NCI-H2107 treated with DMSO at 0.1 percent for 48 hours (cell line): ENCODE results near the gene CDHR2.

ENCODE experiments used
- DNase-seq: peaks from one replicate; lab custom pipeline; 2025; ENCODE audit not compliant: unreplicated experiment; lab: John Stamatoyannopoulos, UW

CDHR2 gene

DNA sequence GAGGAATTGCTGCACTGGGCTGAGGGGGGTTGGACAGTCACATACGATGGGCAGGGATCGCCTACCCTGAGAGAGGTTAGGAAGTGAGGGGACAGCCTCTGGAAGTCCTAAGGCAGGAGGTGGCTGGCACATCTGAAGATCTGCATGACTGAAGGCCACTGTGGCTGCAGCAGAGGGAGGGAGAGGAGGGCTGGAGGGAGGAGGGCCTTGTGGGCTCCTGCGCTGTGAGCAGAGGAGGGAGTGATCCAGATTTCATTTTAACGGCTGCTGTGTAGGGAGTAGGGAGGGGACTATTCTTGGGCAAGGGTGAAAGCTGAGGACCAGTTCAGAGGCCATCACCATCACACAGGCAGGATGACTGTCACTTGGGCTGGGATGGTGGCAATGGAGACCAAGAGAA is 88.4 kb downstream of the CDHR2 start:
- DNase-seq, result no peak

DNA sequence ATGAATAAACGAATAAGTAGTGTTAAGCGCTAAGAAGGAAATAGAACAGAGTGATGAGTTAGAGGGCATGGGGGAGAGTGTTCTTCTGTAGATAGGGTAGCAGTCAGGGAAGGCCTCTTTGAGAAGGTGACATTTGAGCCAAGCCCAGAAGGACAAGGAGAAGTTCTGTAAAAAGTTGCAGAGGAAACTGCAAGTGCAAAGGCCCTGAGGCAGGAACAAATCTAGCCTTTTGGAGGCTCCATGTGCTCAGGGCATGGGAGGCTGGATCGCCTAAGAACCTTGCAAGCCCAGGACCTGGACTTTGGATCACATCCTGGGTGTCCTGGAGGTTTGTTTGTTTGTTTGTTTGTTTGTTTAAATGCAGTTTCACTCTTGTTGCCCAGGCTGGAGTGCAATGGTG is 89.3 kb downstream of the CDHR2 start:
- DNase-seq, result no peak

DNA sequence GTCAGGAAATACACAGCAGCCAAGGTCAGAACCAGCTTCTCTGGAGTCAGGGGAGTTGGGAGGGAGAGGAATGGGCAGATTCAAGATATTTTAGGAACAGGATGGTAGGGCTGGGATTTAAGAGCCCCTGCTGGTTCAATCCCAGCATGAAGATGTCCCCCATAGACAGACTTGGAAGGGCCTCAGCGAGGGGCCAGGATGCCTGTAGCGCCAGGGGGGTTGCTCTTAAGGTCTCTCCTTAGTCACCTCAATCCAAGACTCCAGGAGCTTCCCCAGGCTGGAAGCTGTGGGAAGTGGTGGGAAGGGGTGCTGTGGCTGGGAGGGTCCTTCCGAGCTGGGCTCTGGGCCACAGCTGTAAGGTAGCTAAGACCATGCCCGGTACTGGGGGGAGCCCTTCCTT is 90.1 kb downstream of the CDHR2 start:
- DNase-seq, result no peak

DNA sequence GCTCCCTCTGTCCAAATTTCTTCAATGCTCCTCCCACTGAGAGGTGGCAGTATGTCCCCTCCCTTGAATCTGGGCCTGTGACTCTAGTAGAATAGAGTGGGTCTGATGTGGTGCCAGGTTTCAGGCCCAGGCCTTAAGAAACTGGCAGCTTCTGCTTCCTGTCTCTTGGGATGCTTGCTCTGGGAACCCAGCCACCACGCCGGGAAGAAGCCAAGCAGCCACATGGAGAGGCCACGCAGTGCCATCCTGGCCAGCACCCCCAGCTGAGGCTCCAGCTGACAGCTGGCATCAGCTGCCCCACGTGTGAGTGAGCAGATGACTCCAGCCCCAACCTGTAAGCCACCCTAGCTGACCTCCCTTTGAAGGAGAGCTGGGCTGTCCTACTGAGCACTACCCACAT is 90.8 kb downstream of the CDHR2 start:
- DNase-seq, result no peak

DNA sequence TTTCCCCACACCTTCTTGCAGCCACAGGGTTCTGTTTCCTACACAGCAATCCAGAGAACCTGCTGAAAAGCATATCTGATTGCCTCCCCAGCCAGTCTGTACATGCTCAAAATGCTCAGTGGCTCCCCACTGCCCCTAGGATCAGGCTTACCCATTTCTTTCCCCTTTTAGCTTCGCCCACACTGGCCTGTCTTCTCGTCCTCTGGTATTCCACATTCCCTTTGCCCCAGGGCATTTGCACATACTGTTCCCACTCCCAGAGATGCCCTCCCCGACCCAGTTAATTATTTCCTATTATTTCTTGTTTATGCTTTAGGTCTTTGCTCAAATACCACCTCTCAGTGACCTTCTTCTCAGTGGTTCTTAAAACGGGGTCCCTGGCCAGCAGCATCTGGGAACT is 91.5 kb downstream of the CDHR2 start:
- no peak for DNase-seq

DNA sequence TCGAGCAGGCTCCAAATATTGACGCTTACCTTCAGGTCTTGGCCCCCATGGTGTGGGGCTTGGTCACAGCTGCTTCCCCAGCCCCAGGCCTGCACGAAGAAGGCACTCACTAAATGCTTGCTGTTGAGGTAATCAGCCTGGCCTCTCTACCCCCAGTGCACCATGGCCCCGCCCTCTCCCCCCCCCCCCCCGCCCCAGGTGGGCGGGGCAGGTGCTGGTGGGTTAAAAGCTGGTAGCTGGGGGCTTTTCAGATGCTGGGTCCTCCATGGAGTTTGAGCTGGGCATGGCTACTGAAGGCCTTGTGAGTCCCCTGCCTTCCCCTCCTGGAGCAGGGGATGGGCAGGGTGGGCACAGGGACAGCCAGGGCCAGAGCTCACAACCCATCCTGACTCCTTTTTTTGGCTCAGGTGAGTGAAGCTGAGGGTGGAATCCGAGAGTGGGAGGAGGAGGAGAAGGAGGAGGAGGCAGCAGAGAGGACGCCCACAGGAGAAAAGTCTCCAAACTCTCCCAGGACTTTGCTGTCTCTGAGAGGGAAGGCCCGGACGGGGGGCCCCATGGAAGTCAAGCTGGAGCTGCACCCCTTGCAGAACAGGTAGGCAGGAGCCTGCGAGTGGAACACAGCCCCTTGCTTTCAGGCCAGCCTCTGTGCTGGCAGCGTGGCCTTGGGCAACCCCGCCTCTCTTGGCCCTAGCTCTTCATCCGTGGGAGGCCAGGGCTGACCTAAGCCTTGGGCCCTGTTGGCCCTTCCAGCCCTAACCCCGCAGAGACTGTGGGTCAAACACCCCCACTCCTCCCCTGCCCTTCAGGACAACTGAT is 93.7 kb downstream of the CDHR2 start:
- no peak for DNase-seq

DNA sequence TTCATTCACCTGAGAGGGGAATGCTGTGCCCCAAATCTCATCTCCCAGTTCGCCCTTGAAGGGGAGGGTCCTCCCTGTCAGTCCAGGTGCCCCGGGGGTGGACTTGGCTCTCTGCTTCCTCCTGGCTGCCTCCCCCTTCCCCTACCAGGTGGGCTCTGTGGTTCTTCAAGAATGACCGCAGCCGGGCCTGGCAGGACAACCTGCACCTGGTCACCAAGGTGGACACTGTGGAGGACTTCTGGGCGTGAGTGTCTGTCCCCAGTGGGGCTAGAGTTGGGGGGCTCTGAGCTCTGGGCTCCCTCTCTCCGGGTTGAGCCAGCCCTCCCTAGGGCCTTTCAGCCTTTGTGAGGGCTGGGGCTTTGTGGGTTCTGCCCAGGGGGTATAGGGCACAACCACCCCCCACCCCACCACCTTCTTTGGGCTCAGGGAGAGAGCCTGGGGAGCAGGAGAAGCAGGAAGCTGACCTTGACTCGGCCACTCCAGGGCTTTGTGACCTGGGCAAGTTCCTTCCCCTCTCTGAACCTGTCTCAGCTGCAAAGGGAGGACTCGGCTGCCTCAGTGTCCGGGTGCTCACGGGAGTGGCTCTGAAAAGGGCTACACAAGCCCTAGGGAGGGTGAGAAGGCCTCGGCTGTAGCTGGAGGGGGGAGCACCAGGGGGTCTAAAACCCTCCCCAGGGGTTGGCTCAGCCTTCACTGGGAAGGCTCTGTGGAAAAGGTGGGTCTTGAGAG is 94.5 kb downstream of the CDHR2 start:
- DNase-seq, result no peak

DNA sequence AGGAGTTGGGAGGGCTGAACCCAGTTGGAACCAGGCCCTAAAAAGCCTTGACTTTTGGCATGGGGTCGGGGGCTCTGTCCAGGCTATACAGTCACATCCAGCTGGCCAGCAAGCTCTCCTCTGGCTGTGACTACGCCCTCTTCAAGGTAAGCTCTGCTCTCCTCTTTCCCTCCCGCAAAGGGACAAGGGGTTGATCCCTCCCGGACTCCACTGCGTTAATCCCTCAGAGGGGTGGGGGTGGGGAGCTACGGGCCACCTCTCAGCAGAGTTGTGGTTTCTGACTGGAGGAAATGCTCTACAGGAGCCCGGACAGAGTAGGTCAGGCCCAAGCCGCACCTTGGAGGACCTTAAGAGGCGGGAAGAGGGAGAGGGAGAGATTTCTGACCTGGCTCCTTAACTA is 95.2 kb downstream of the CDHR2 start:
- no peak for DNase-seq

DNA sequence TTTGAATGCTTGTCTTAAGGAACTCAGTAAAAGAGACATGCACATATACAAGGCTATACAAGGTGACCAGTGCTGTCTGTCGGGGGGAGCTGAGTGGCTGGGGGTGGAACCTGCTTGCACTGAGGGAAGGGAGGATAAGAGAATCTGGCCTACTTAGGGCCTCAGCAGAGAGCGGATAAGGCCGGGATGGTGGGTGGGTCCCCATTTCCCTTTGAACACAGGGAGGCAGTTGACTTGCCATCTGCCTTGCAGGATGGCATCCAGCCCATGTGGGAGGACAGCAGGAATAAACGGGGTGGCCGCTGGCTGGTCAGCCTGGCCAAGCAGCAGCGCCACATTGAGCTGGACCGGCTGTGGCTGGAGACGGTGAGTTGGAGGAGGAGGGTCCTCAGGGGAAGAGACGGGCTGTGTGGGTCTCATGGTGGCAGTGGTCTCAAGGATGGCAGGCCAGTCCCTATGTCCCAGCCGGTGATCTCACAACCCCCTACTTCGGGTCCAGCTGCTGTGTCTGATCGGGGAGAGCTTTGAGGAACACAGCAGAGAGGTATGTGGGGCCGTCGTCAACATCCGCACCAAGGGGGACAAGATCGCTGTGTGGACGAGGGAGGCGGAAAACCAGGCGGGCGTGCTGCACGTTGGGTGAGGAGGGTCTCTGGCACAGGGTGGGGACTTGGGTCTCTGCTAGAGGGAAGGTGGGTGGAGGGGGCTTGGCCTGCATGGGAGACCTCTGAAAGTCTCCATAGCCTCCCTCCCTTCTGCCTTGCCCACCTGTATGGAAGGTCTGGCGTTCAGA is 95.9 kb downstream of the CDHR2 start:
- DNase-seq, result no peak
